Activated CD4-positive, alpha-beta memory T cell treated with anti-CD3 and anti-CD28 coated beads, Interleukin-2, amount 10 ng/mL, durations not matched to agents 7 days and 5 days (primary cell): ENCODE measurements around the gene CSNK2A1. TPM values are rescaled to one million over a fixed set of nuclear protein-coding genes. Genes with fewer than 3 reads are reported as not detected.
"Not testable (repeated sequence)": the region's sequence is repeated elsewhere in the genome, so short reads cannot be mapped to it uniquely, and the experiment has no call there.

ENCODE experiments used
- CTCF ChIA-PET: fragments of 350-600 bp; sonication (Branson Sonifier 250); formaldehyde crosslinking; loops from one replicate; lab custom pipeline; 2021; ENCODE audit warnings: antibody characterized with exemption, inconsistent platforms; lab: Charles Lee
- POLR2A ChIA-PET: fragments of 350-600 bp; sonication (Branson Sonifier 250); formaldehyde crosslinking; loops from one replicate; lab custom pipeline; 2021; ENCODE audit warnings: antibody characterized with exemption; lab: Charles Lee
- DNase-seq: peaks from one replicate; pipeline ENCODE4 v3.0.0-alpha.2; 2020
- H3K27ac Mint-ChIP-seq: one replicate; pipeline ENCODE4 v1.8.0; 2021; ENCODE audit warnings: mild to moderate bottlenecking, mixed read lengths
- H3K27me3 Mint-ChIP-seq: one replicate; pipeline ENCODE4 v1.8.0; 2021; ENCODE audit warnings: mixed read lengths
- H3K36me3 Mint-ChIP-seq: one replicate; pipeline ENCODE4 v1.8.0; 2021; ENCODE audit warnings: low read depth, mixed read lengths
- H3K4me1 Mint-ChIP-seq: one replicate; pipeline ENCODE4 v1.8.0; 2021; ENCODE audit warnings: mixed read lengths
- H3K4me3 Mint-ChIP-seq: one replicate; pipeline ENCODE4 v1.8.0; 2021; ENCODE audit warnings: mild to moderate bottlenecking, mixed read lengths
- H3K9me3 Mint-ChIP-seq: one replicate; pipeline ENCODE4 v1.8.0; 2021; ENCODE audit warnings: mixed read lengths
- total RNA-seq, 2 experiments: library from RNA; stranded (reverse); gene quantifications; one replicate each; pipeline ENCODE4 v1.2.3, GENCODE V29; 2021

The CSNK2A1 gene
- total RNA-seq, 2 experiments from 2014 or later, result 101 to 111 TPM

DNA sequence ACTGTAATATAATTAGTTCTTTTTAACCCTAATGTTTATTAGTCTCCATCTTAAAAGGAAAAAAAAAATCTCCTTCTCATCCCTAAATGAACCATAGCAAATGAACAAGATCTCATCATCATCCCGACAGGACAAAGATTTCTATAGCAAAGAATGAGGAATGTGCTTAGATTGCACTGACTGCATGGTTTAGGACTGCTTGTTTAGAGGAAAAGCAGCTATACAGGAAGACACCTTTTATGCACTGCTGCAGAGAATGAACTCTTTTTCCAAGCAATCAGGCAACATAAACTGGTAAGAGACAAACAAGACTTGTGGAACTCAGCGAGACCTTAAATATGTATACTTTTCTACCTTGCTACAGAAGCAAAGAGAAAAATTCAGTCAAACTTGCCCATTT, 26.8 kb downstream of the CSNK2A1 start:
- Mint-ChIP-seq H3K4me1 (peaks cover 4% of the 10 kb centered on the region), H3K27me3 (no peaks in the 10 kb centered on the region), H3K36me3 (peaks cover 51% of the 10 kb centered on the region), H3K9me3 (peaks cover 13% of the 10 kb centered on the region), H3K27ac (no peak overlapping the region), H3K4me3 (no peak overlapping the region)
- ChIA-PET POLR2A (no interaction called here), CTCF (no interaction called here)
- no peak for DNase-seq

- POLR2A ChIA-PET, result interaction anchor here (0.9 kb wide), 1 partner anchor 171 kb away, joined by 3 read pairs; no protein-coding TSS in a partner anchor
- DNase-seq, result no peak
- Mint-ChIP-seq H3K27ac (no peak overlapping the region), H3K4me1 (peaks cover 8% of the 10 kb centered on the region), H3K27me3 (no peaks in the 10 kb centered on the region), H3K36me3 (peaks cover 40% of the 10 kb centered on the region), H3K9me3 (peaks cover 8% of the 10 kb centered on the region), H3K4me3 (no peak overlapping the region)
- CTCF ChIA-PET, result interaction anchor here (0.6 kb wide), 1 partner anchor 9 kb away, joined by 3 read pairs; no protein-coding TSS in a partner anchor
These were observed 27.9 kb downstream of the CSNK2A1 start for GRCh38 chr20:515696-516095.

- ChIA-PET POLR2A (no interaction called here), CTCF (no interaction called here)
These were observed 30.2 kb downstream of the CSNK2A1 start for GRCh38 chr20:513429-513828.

GRCh38 chr20:510328-511057, 33.1 kb downstream of the CSNK2A1 start:
- H3K27ac Mint-ChIP-seq, POLR2A ChIA-PET, H3K4me1 Mint-ChIP-seq, H3K27me3 Mint-ChIP-seq, DNase-seq, H3K9me3 Mint-ChIP-seq, CTCF ChIA-PET, H3K4me3 Mint-ChIP-seq: not testable (repeated sequence)
- peaks cover 40% of the 10 kb centered on the region for H3K36me3 Mint-ChIP-seq

More at GRCh38 chr20:513429-513828, 30.2 kb downstream of the CSNK2A1 start:
- Mint-ChIP-seq H3K9me3 (no peaks in the 10 kb centered on the region), H3K27ac (no peak overlapping the region), H3K36me3 (peaks cover 29% of the 10 kb centered on the region), H3K4me1 (peaks cover 8% of the 10 kb centered on the region), H3K27me3 (no peaks in the 10 kb centered on the region), H3K4me3 (no peak overlapping the region)
- DNase-seq, result no peak

GRCh38 chr20:508364-508787, 35.2 kb downstream of the CSNK2A1 start:
- not testable (repeated sequence) for H3K27me3 Mint-ChIP-seq, H3K4me1 Mint-ChIP-seq, H3K4me3 Mint-ChIP-seq, H3K27ac Mint-ChIP-seq, DNase-seq, H3K9me3 Mint-ChIP-seq
- CTCF ChIA-PET, result interaction anchor here (0.6 to 1.0 kb wide), 3 partner anchors 27 to 154 kb away, joined by 3 to 6 read pairs (median 3); no protein-coding TSS in a partner anchor
- H3K36me3 Mint-ChIP-seq, result peaks cover 35% of the 10 kb centered on the region
- POLR2A ChIA-PET, result interaction anchor here (2.8 kb wide), 1 partner anchor 35 kb away, joined by 7 read pairs; the partner anchor contains the start of gene CSNK2A1

DNA sequence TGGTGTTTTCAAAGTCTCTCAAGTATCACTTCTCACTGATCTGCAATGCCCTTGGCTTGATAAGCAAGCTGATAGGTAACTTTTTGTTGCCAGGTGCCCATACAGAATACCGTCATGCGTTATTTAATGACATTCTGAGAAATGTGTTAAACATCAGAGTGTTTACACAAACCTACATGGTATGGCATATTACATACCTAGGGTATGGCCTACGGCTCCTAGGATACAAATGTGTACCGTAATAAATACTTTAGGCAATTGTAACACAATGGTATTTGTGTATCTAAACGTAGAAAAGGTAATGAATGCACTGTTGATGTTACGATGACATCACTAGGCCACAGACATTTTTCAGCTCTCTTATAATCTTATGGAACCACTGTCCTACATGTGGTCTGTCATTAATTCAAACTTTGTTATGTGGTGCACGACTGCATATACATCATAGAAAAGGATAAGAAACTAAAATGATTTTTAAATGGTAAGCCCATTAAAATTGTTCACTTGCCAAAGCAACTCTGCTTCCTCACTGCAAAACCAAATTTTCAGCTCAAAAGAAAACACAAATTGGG, 35.7 kb downstream of the CSNK2A1 start:
- CTCF ChIA-PET, result interaction anchor here (1.0 kb wide), 1 partner anchor 153 kb away, joined by 3 read pairs; no protein-coding TSS in a partner anchor
- no peak overlapping the region for H3K4me3 Mint-ChIP-seq
- no peak for DNase-seq
- H3K27ac Mint-ChIP-seq, result no peak overlapping the region
- peaks cover 40% of the 10 kb centered on the region for H3K36me3 Mint-ChIP-seq
- peaks cover 6% of the 10 kb centered on the region for H3K4me1 Mint-ChIP-seq
- POLR2A ChIA-PET, result interaction anchor here (2.8 kb wide), 1 partner anchor 35 kb away, joined by 7 read pairs; the partner anchor contains the start of gene CSNK2A1
- H3K27me3 Mint-ChIP-seq, result no peaks in the 10 kb centered on the region
- H3K9me3 Mint-ChIP-seq, result no peaks in the 10 kb centered on the region

- no peak overlapping the region for H3K4me3 Mint-ChIP-seq
- H3K9me3 Mint-ChIP-seq, result no peaks in the 10 kb centered on the region
- POLR2A ChIA-PET, result interaction anchor here (2.8 kb wide), 1 partner anchor 36 kb away, joined by 7 read pairs; the partner anchor contains the start of gene CSNK2A1
- no peak for DNase-seq
- H3K36me3 Mint-ChIP-seq, result peaks cover 47% of the 10 kb centered on the region
- no peak overlapping the region for H3K27ac Mint-ChIP-seq
- H3K4me1 Mint-ChIP-seq, result peaks cover 6% of the 10 kb centered on the region
- CTCF ChIA-PET, result no interaction called here
- no peaks in the 10 kb centered on the region for H3K27me3 Mint-ChIP-seq
These were observed 36.4 kb downstream of the CSNK2A1 start for GRCh38 chr20:507006-507758.

DNA sequence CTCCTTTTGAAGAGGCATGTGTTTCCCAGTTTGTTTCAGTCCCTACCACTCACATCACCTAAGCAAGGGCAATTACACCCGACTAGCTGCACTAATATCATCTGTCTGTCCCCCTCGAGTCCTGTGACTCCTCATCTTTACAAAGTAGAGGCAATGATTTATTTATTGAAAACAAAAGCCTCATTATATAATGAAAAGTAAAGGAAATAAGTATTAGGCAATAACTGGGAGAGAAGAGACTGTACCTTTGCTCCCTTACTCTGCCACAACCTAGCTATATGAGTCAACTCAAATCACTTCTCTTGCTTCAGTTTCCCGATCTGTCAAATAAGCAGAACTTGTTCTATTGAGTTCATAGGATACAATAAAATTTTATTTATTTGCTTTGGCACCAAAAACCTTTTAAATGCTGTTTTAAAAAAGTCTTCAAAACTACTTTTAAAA, 38.9 kb downstream of the CSNK2A1 start:
- no peaks in the 10 kb centered on the region for H3K4me1 Mint-ChIP-seq
- H3K27ac Mint-ChIP-seq, result no peak overlapping the region
- DNase-seq, result no peak
- H3K4me3 Mint-ChIP-seq, result no peak overlapping the region
- ChIA-PET CTCF (interaction anchor here (0.7 kb wide), 1 partner anchor 151 kb away, joined by 3 read pairs; no protein-coding TSS in a partner anchor), POLR2A (no interaction called here)
- no peaks in the 10 kb centered on the region for H3K27me3 Mint-ChIP-seq
- H3K9me3 Mint-ChIP-seq, result no peaks in the 10 kb centered on the region
- peaks cover 56% of the 10 kb centered on the region for H3K36me3 Mint-ChIP-seq

- Mint-ChIP-seq H3K4me1 (no peaks in the 10 kb centered on the region), H3K9me3 (no peaks in the 10 kb centered on the region), H3K36me3 (peaks cover 65% of the 10 kb centered on the region), H3K27ac (no peak overlapping the region), H3K4me3 (no peak overlapping the region), H3K27me3 (no peaks in the 10 kb centered on the region)
- POLR2A ChIA-PET, result no interaction called here
- DNase-seq, result no peak
- CTCF ChIA-PET, result interaction anchor here (1.5 kb wide), 1 partner anchor 25 kb away, joined by 4 read pairs; no protein-coding TSS in a partner anchor
These were observed 40.4 kb downstream of the CSNK2A1 start for GRCh38 chr20:503048-503737.

DNA sequence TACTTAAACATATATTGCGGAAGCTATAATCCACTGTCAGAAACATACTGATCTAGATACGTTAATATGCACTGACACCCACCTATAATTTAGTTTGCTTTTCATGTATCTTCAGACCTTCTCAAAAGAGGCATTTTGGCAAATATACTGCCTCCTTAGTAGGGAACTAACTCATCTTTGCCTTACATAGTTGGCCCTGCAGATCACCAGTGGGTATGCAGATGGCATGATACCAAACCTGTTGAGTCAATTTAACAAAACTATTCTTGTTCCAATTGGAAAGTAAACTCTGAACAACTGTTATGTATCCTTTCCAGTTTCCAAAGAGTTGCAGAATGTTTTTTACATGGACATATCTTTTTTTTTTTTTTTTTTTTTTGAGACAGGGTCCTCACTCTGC, 45.6 kb downstream of the CSNK2A1 start:
- CTCF ChIA-PET, result no interaction called here
- no peaks in the 10 kb centered on the region for H3K4me1 Mint-ChIP-seq
- no peak overlapping the region for H3K27ac Mint-ChIP-seq
- no peak overlapping the region for H3K4me3 Mint-ChIP-seq
- peaks cover 66% of the 10 kb centered on the region for H3K36me3 Mint-ChIP-seq
- DNase-seq, result no peak
- no peaks in the 10 kb centered on the region for H3K27me3 Mint-ChIP-seq
- POLR2A ChIA-PET, result no interaction called here
- no peaks in the 10 kb centered on the region for H3K9me3 Mint-ChIP-seq

- CTCF ChIA-PET, result no interaction called here
- H3K27ac Mint-ChIP-seq, result no peak overlapping the region
- POLR2A ChIA-PET, result no interaction called here
- no peaks in the 10 kb centered on the region for H3K4me1 Mint-ChIP-seq
- no peaks in the 10 kb centered on the region for H3K9me3 Mint-ChIP-seq
- no peak for DNase-seq
- no peaks in the 10 kb centered on the region for H3K27me3 Mint-ChIP-seq
- H3K36me3 Mint-ChIP-seq, result peaks cover 64% of the 10 kb centered on the region
- no peak overlapping the region for H3K4me3 Mint-ChIP-seq
These were observed 47.4 kb downstream of the CSNK2A1 start for GRCh38 chr20:496126-496696.

DNA sequence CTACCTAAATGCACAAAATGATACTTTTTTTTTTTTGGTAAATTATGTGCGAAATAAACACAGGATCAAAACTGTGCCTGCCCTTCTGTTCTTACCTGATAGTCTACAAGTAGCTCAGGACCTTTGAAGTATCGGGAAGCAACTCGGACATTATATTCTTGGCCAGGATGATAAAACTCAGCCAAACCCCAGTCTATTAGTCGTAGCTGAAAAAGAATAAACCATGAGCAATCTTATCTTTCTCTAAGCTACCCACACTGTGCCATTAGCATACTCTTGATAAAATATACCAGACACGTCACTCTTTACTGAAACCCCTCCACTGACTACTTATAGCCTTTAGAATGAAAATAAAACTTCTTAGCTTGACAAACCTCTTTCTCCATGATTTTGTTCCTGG, 51.4 kb downstream of the CSNK2A1 start:
- Mint-ChIP-seq H3K27ac (no peak overlapping the region), H3K27me3 (no peaks in the 10 kb centered on the region), H3K9me3 (no peaks in the 10 kb centered on the region), H3K4me3 (no peak overlapping the region), H3K4me1 (no peaks in the 10 kb centered on the region), H3K36me3 (peaks cover 63% of the 10 kb centered on the region)
- ChIA-PET POLR2A (interaction anchor here (1.2 kb wide), 1 partner anchor 51 kb away, joined by 3 read pairs; no protein-coding TSS in a partner anchor), CTCF (interaction anchor here (1.0 to 2.0 kb wide), 6 partner anchors 9 to 162 kb away, joined by 3 to 8 read pairs (median 4); no protein-coding TSS in a partner anchor)
- no peak for DNase-seq
